ENCODE results near the gene TMCO4.
A peak's percentile ranks its signal among the peaks of the same experiment; 100 is the strongest.

Gene TMCO4

DNA sequence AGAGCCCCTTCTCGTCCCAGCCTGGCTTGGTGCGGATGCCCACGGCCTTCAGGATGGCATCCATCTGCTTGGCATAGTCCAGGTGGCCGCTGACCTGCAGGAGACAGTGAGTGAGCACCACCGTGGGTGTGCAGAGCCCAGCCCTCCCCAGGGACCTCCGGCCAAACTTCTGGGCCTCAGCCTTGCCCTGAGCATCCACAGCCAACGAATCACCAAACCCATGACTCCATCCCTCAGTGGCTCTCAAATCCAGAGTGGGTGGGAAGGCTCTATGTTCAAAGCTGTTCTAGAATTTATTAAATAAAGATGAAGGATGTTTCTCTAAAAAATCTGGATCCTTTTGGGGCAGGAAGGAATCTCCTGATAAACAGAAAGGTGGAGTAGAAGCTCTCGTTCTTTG, 116.4 kb downstream of the TMCO4 start:
- Histone ChIP-seq H3K27me3 (no peaks in the 10 kb centered on the region), H3K4me1 (no peaks in the 10 kb centered on the region), H3K36me3 (no peaks in the 10 kb centered on the region), H3K4me3 (ENCODE audit: low read depth, low read length) (no peak overlapping the region), H3K9me3 (no peaks in the 10 kb centered on the region)
- no peak for DNase-seq
- TF ChIP-seq, protein P1, sequence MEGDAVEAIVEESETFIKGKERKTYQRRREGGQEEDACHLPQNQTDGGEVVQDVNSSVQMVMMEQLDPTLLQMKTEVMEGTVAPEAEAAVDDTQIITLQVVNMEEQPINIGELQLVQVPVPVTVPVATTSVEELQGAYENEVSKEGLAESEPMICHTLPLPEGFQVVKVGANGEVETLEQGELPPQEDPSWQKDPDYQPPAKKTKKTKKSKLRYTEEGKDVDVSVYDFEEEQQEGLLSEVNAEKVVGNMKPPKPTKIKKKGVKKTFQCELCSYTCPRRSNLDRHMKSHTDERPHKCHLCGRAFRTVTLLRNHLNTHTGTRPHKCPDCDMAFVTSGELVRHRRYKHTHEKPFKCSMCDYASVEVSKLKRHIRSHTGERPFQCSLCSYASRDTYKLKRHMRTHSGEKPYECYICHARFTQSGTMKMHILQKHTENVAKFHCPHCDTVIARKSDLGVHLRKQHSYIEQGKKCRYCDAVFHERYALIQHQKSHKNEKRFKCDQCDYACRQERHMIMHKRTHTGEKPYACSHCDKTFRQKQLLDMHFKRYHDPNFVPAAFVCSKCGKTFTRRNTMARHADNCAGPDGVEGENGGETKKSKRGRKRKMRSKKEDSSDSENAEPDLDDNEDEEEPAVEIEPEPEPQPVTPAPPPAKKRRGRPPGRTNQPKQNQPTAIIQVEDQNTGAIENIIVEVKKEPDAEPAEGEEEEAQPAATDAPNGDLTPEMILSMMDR (IDR thresholded peaks at IDR 0.05; ENCODE audit: low read depth, low read length): no peak

DNA sequence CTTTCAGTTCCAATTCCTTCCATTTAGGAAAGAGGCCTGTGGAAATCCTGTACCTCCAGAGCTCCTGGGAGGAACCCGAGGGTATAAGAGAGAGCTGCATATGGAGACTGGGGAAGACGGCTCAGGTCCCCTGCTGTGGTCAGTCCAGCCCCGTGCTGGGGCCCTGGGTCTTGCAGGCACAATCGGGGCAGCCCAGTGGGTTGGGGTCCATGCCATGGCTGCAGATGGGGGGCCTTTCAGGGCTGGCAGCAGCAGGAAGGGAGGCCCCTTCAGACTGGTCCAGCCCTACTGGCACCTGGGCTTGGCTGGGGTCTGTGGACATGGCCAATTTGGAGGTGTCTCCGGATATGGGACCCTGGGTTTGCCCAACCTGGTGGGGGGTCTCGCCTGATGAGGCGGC, 116.8 kb downstream of the TMCO4 start:
- no peaks in the 10 kb centered on the region for H3K27me3 ChIP-seq
- H3K4me1 ChIP-seq: no peaks in the 10 kb centered on the region
- H3K36me3 ChIP-seq: no peaks in the 10 kb centered on the region
- H3K9me3 ChIP-seq: no peaks in the 10 kb centered on the region
- H3K4me3 ChIP-seq (ENCODE audit: low read depth, low read length): no peak overlapping the region
- DNase-seq: no peak
- TF ChIP-seq, protein P1 (IDR thresholded peaks at IDR 0.05; ENCODE audit: low read depth, low read length): no peak

DNA sequence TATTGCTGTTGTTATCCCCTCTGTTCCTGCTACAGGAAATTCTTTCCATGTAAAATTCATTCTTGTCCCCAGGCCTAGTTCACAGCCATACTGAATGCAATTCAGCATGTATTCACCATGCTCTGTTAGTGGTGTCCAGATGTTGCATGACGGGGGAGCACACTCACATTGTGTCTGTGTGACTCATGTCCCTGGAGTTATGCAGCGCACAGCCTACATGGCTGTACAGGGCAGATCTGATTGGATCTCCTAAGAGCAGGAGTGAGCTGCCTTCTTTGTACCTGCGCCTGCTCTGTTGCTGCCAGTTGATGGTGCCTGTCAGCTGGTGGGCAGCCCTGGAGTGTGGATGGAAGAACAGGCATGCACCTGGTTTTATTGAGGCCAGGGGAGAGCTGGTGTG, 117.5 kb downstream of the TMCO4 start:
- H3K27me3 ChIP-seq: no peaks in the 10 kb centered on the region
- TF ChIP-seq, protein P1 (IDR thresholded peaks at IDR 0.05; ENCODE audit: low read depth, low read length): no peak
- DNase-seq: peak; percentile 37
- H3K9me3 ChIP-seq: no peaks in the 10 kb centered on the region
- H3K4me1 ChIP-seq: no peaks in the 10 kb centered on the region
- H3K36me3 ChIP-seq: no peaks in the 10 kb centered on the region
- no peak overlapping the region for H3K4me3 ChIP-seq (ENCODE audit: low read depth, low read length)

DNA sequence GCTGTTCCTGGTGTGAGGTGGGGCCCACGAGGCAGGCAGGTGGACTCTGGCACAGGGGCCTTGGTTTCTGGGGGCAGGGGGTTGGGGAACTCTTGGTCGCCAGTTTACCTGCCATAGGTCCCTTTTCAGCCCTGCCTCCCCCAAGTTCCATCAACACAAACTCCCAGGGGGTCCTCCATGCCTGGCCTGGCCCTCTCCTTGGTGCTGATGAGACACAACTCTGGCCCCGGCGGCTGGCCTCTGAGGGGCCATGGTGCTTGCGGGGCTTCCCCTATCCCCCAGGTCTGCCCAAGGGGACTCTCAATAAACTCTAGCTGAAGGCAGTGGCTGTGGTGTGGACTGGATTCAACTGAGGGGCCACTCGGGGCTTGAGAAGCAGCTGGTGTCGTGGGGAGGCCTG, 119.1 kb downstream of the TMCO4 start:
- DNase-seq: no peak
- TF ChIP-seq, protein P1 (IDR thresholded peaks at IDR 0.05; ENCODE audit: low read depth, low read length): no peak
- no peaks in the 10 kb centered on the region for H3K9me3 ChIP-seq
- no peaks in the 10 kb centered on the region for H3K4me1 ChIP-seq
- no peak overlapping the region for H3K4me3 ChIP-seq (ENCODE audit: low read depth, low read length)
- H3K27me3 ChIP-seq: no peaks in the 10 kb centered on the region
- H3K36me3 ChIP-seq: no peaks in the 10 kb centered on the region

DNA sequence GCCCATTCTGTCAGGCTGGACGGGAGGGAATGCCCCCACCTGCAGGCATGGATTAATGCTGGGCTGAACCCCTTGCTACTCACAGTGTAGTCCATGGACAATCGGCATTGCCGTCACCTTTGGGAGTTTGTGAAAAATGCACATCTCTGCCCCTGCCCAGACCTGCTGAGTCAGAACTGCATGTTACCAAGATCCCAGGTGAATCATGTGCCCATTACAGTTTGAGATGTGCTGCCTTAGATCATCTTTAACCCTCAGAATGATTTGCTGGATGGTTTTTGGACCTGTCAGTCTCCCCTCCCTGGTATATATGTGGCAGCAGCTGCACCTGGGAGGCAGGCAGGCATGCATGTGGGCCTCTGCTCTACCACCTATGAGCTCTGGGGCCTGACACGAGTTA, 120.0 kb downstream of the TMCO4 start:
- Histone ChIP-seq H3K27me3 (no peaks in the 10 kb centered on the region), H3K36me3 (no peaks in the 10 kb centered on the region), H3K4me1 (no peaks in the 10 kb centered on the region), H3K9me3 (no peaks in the 10 kb centered on the region), H3K4me3 (ENCODE audit: low read depth, low read length) (no peak overlapping the region)
- TF ChIP-seq, protein P1 (IDR thresholded peaks at IDR 0.05; ENCODE audit: low read depth, low read length): no peak
- no peak for DNase-seq

DNA sequence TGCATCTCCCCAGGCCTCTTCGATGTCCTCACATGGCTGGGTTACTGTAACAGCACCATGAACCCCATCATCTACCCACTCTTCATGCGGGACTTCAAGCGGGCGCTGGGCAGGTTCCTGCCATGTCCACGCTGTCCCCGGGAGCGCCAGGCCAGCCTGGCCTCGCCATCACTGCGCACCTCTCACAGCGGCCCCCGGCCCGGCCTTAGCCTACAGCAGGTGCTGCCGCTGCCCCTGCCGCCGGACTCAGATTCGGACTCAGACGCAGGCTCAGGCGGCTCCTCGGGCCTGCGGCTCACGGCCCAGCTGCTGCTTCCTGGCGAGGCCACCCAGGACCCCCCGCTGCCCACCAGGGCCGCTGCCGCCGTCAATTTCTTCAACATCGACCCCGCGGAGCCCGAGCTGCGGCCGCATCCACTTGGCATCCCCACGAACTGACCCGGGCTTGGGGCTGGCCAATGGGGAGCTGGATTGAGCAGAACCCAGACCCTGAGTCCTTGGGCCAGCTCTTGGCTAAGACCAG, 120.7 kb downstream of the TMCO4 start:
- Histone ChIP-seq H3K9me3 (no peaks in the 10 kb centered on the region), H3K4me3 (ENCODE audit: low read depth, low read length) (no peak overlapping the region), H3K4me1 (no peaks in the 10 kb centered on the region), H3K36me3 (no peaks in the 10 kb centered on the region), H3K27me3 (no peaks in the 10 kb centered on the region)
- TF ChIP-seq, protein P1 (IDR thresholded peaks at IDR 0.05; ENCODE audit: low read depth, low read length): no peak
- no peak for DNase-seq

All from BE2C (cell line).